SK-N-MC (cell line): ENCODE results near the gene NUDT19.
"Not testable (repeated sequence)": the region's sequence is repeated elsewhere in the genome, so short reads cannot be mapped to it uniquely, and the experiment has no call there.

ENCODE experiments used
- DNase-seq: peaks from one replicate; pipeline ENCODE4 v3.0.0-alpha.2; 2011; ENCODE audit warnings: low read depth, low spot score
- H3K27ac ChIP-seq: fragments of 200-600 bp; sonication (generic); 2 replicates; pipeline ENCODE4 v1.5.1; 2016; ENCODE audit warnings: mixed run types
- H3K36me3 ChIP-seq: fragments of 200-600 bp; sonication (generic); 2 replicates; pipeline ENCODE4 v1.6.1; 2017; ENCODE audit warnings: antibody characterized with exemption, low read length, mixed read lengths; ENCODE audit not compliant: insufficient read depth
- H3K4me3 ChIP-seq: fragments of 200-600 bp; sonication (generic); 2 replicates; pipeline ENCODE4 v1.5.1; 2016
- H3K9ac ChIP-seq: fragments of 200-600 bp; sonication (generic); 2 replicates; pipeline ENCODE4 v1.8.0; 2017; ENCODE audit warnings: mixed run types, mixed read lengths; ENCODE audit not compliant: insufficient read length
- H3K9me3 ChIP-seq: fragments of 200-600 bp; sonication (generic); 2 replicates; pipeline ENCODE4 v1.6.1; 2017; ENCODE audit warnings: low read depth, mild to moderate bottlenecking, antibody characterized with exemption, low read length, moderate library complexity, mixed read lengths
- EZH2 ChIP-seq: fragments of 200-600 bp; sonication (generic); IDR thresholded peaks from one replicate; pipeline ENCODE4 v1.6.1; 2017; ENCODE audit warnings: antibody characterized with exemption
- FOXP2 ChIP-seq: optimal IDR thresholded peaks from 2 replicates; pipeline ENCODE3; 2011; ENCODE audit warnings: mild to moderate bottlenecking, moderate library complexity; ENCODE audit not compliant: insufficient read depth; ENCODE audit errors: extremely low read length, control extremely low read depth
- POLR2AphosphoS5 ChIP-seq: IDR thresholded peaks from 2 replicates; pipeline ENCODE4 v1.6.1; 2012; ENCODE audit warnings: mild to moderate bottlenecking, low read depth, low read length, borderline replicate concordance

NUDT19 gene

DNA sequence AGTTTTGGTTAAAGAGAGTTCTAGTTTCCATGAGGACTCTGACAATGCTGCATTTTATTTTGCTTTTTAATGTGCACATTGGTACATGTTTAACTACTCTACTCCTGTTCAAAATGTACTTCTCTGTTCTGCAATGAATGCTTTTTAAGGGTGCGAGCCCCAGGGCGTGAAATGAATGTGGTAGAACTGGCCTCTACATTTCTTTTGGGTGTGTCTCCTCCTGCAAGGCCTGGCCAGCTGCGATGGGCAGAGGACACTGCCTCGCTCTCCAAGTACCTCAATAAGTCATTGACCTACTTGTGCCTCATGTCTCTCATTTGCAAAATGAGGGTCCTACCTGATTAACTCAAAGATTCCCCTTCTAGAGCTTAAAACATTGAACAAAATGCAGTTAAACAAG, 9.3 kb upstream of the NUDT19 start:
- Histone ChIP-seq H3K9ac (no peak overlapping the region), H3K27ac (no peak overlapping the region), H3K9me3 (no peaks in the 10 kb centered on the region), H3K36me3 (no peaks in the 10 kb centered on the region), H3K4me3 (no peak overlapping the region)
- TF ChIP-seq FOXP2 = no peak
- no peak for TF ChIP-seq POLR2AphosphoS5
- TF ChIP-seq EZH2 = no peak
- no peak for DNase-seq

DNA sequence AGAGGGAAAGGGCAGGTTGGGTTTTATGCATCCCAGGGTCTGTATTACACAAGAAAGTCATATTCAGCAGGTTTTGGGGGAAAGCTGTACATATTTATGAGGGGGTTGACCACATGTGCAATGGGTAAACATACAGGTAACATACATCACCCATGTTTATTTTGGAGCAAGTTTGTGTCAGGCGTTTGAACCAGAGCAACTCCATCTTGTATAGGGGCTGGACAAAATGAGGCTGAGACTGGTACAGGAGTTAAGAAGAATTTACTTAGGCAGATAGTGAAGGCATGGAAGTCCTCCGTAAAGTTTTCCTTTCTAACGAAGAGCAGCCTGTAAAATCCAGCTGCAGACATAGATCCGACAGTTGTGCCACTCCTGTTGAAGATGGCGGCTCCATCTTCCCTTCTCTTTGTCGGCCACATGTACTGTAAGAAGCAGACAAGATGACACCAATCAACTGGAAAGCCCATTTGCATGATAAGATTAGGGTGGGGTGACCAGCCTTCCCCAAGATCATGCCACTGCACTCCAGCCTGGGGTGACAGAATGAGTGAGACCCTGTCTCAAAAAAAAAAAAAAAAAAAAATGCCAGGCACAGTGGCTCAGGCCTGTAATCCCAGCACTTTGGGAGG, 4.7 kb upstream of the NUDT19 start:
- no peak overlapping the region for H3K27ac ChIP-seq
- H3K4me3 ChIP-seq = no peak overlapping the region
- no peak for DNase-seq
- no peaks in the 10 kb centered on the region for H3K9me3 ChIP-seq
- TF ChIP-seq EZH2 = no peak
- TF ChIP-seq POLR2AphosphoS5 = no peak
- TF ChIP-seq FOXP2 = no peak
- no peaks in the 10 kb centered on the region for H3K36me3 ChIP-seq
- no peak overlapping the region for H3K9ac ChIP-seq

DNA sequence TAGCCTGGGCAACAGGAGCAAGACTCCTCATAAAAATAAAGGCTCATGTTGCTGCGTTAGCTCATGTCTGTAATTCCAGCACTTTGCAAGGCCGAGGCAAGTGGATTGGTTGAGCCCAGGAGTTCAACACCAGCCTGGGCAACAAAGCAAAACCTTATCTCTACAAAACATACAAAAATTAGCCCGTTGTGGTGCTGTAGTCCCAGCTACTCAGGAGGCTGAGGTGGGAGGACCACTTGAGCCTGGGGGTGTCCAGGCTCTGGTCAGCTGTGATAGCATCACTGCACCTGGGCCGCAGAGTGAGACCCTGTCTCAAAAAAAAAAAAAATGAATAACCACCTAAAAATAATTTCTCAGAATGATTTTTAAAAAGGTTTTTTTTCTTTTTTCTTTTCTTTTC, 3.9 kb upstream of the NUDT19 start:
- no peak overlapping the region for H3K9ac ChIP-seq
- TF ChIP-seq POLR2AphosphoS5 (no peak), EZH2 (no peak), FOXP2 (no peak)
- no peaks in the 10 kb centered on the region for H3K36me3 ChIP-seq
- DNase-seq = no peak
- no peak overlapping the region for H3K27ac ChIP-seq
- no peaks in the 10 kb centered on the region for H3K9me3 ChIP-seq
- no peak overlapping the region for H3K4me3 ChIP-seq

DNA sequence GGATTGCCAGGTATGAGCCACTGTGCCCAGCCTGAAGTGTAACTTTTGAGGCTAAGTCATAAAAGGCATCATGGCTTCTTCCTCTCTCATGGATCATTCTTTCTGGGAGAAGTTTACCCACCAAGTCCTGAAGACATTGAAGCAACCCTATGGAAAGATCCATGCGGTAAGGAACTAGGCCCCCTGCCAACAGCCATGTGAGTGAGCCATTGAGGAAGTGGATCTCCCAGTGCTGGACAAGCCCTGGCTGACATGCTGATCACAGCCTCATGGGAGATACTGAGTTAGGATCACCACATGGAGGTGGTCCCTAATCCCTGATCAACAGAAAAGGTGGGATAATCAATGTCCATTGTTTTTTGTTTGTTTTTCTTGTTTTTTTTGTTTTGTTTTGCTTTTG, 3.3 kb upstream of the NUDT19 start:
- Histone ChIP-seq H3K9ac (no peak overlapping the region), H3K27ac (no peak overlapping the region), H3K9me3 (no peaks in the 10 kb centered on the region), H3K4me3 (no peak overlapping the region), H3K36me3 (no peaks in the 10 kb centered on the region; the same call in 1 of the 2 replicates)
- DNase-seq = no peak
- TF ChIP-seq FOXP2 = no peak
- no peak for TF ChIP-seq POLR2AphosphoS5
- TF ChIP-seq EZH2 = no peak

DNA sequence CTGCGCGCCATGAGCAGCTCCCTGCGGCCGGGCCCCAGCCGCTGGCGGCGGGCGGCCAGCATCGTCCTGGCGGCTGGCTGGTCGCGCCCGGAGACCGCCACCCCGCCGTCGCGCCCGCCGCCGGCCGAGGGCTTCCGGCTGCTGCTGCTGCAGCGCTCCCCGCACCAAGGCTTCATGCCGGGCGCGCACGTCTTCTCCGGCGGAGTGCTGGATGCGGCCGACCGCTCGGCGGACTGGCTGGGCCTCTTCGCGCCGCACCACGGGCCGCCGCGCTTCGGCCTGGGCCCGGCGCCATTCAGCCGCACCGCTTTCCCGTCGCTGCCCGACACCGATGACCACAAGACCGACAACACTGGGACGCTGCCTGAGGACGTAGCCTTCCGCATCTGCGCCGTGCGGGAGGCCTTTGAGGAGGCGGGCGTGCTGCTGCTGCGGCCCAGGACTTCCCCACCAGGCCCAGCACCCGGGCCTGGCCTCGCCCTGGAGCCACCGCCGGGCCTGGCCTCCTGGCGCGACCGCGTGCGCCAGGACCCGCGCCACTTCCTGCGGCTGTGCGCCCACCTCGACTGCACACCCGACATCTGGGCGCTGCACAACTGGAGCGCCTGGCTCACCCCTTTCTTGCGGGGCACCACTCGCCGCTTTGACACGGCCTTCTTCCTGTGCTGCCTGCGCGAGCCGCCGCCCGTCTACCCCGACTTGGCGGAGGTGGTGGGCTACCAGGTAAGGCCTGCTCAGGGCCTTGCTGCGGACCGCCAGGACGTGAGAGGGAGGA, 518 bp downstream of the NUDT19 start:
- Histone ChIP-seq H3K27ac (no peak overlapping the region), H3K9me3 (no peaks in the 10 kb centered on the region), H3K4me3 (peak overlapping the region; percentile 85), H3K9ac (peak overlapping the region; percentile 85), H3K36me3 (peaks cover 21% of the 10 kb centered on the region; the same call in 1 of the 2 replicates)
- TF ChIP-seq EZH2 (no peak), FOXP2 (no peak), POLR2AphosphoS5 (no peak)
- no peak for DNase-seq

DNA sequence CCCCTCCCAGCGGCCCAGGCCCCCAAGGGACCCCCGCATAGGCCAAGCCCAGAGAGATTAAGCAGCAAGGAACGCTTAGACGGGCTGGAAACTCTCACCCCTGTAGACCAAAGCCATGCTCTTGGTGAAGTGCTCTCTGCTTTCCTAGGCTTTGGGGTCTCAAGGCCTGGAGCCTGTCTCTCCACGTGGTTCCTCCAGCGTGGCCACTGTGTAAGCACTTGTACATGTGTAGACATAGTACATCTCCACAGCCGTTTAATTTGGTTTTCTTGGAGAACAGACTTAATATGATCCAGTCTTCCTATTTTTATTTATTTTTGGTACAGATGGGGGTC, 1.1 kb downstream of the NUDT19 start:
- Histone ChIP-seq H3K27ac (no peak overlapping the region), H3K9me3 (no peaks in the 10 kb centered on the region), H3K4me3 (peak overlapping the region; percentile 85), H3K36me3 (peaks cover 27% of the 10 kb centered on the region; the same call in 1 of the 2 replicates), H3K9ac (peak overlapping the region; percentile 85)
- no peak for TF ChIP-seq POLR2AphosphoS5
- DNase-seq = no peak

DNA sequence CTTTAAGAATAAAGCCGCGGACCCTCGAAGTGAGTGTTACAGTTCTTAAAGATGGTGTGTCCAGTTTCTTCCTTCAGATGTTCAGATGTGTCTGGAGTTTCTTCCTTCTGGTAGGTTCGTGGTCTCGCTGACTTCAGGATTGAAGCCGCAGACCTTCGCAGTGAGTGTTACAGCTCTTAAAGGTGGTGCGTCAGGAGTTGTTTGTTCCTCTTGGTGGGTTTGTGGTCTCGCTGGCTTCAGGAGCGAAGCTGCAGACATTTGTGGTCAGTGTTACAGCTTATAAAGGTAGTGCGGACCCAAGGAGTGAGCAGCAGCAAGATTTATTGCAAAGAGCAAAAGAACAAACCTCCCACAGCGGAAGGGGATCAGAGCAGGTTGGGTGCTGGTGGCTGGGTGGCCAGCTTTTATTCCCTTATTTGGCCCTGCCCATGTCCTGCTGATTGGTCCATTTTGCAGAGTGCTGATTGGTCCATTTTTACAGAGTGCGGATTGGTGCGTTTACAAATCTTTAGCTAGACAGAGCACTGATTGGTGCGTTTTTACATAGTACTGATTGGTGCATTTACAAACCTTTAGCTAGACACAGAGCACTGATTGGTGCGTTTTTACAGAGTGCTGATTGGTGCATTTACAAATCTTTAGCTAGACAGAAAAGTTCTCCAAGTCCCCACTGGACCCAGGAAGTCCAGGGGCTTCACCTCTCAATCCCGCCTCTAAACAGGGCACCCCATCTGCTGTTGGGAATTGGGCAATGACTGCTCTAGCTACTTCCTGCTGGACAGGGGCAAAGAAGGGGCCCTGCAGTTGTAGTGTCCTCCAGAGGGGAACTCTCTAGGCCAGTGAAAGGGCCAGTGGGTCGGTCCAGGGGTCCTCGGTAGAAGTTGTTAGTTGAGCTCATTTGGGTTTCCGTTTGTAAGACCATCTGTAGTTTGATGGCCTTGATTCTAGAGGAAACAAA, 1.8 kb downstream of the NUDT19 start:
- peak overlapping the region; percentile 85 for H3K4me3 ChIP-seq
- H3K9ac ChIP-seq = peak overlapping the region; percentile 85
- DNase-seq, H3K9me3 ChIP-seq, H3K27ac ChIP-seq: not testable (repeated sequence)
- H3K36me3 ChIP-seq = peaks cover 34% of the 10 kb centered on the region; the same call in 1 of the 2 replicates

DNA sequence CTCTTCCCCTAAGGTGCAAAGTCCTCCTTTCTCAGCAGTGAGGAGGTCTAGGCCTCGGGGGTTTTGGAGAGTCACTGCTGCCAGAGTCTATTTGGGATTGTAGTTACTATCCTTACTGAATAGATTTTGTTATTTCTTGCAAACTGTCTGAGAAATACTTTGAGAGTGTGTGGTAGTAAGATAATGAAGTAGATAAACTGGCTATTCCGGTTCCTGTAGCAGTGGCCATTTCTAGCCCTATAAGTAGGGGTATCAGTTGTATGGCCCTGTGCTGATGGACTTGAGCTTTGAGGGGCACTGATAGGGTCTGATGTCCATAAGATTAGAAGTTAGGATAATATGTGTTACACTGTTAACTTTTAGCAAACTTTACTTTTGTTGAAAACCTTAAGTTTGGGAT, 2.7 kb downstream of the NUDT19 start:
- not testable (repeated sequence) for DNase-seq, H3K9me3 ChIP-seq, H3K9ac ChIP-seq, H3K27ac ChIP-seq
- Histone ChIP-seq H3K36me3 (peaks cover 39% of the 10 kb centered on the region; the same call in 1 of the 2 replicates), H3K4me3 (peak overlapping the region; percentile 33; the same call in 1 of the 2 replicates)

DNA sequence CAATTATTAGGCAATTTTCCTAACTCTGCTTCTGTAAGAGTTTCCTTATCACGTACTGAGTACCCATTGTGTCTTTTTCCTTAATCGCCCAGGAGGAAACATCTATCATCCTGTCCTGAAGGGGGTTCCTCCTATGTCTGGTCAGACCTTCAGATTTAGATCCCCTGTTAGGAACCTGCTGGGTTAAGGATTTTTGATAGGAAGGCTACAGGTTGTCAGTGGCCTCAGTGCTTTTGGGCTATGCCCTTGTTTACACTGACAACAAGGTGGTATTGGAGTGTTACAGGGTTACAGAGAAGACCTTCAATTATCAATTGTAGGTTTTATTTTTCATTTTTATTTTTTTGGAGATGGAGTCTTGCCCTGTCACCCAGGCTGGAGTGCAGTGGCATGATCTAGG, 3.2 kb downstream of the NUDT19 start:
- DNase-seq, H3K9ac ChIP-seq, H3K4me3 ChIP-seq, H3K9me3 ChIP-seq, H3K27ac ChIP-seq: not testable (repeated sequence)
- H3K36me3 ChIP-seq = peaks cover 45% of the 10 kb centered on the region; the same call in 1 of the 2 replicates

DNA sequence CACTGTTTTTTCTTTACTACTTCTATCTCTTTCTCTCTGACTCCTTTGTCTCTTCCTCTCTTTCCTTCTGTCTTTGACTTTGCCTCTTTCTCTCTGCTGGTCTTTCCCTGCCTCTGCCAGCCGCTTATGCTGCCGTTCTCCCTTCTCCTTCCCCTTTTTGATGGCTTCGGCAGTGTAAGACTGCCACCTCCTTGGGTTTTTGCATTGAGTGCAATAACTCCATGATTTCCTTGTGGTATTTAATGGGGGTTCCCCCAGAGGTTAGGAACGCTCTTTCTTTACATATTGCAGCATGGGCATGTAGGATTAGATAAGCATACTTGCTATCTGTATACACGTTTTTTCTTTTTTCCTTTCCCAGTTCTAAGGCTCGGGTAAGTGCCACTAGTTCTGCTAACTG, 3.9 kb downstream of the NUDT19 start:
- not testable (repeated sequence) for H3K27ac ChIP-seq, H3K9me3 ChIP-seq, DNase-seq, H3K4me3 ChIP-seq, H3K9ac ChIP-seq
- H3K36me3 ChIP-seq = peaks cover 49% of the 10 kb centered on the region

DNA sequence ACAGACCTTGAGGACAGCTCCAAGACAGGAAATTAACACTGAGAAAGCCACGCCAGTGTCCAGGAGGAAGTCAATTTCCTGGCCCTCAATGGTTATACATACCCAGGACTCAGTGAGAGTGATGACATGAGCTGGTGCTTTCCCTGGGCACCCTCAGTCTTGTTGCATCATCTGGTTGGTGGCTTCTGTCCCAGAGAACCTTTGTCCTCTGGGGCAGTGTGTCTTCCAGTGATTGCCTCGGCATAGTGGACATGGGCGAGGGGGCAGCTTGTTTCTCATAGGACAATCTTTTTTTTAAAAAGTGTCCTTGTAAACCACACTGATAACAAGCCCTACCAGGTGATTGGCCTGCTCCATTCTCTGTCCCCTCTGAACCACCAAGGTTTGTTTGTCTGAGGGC, 5.2 kb downstream of the NUDT19 start:
- not testable (repeated sequence) for H3K27ac ChIP-seq, H3K9ac ChIP-seq, DNase-seq, H3K4me3 ChIP-seq, H3K9me3 ChIP-seq
- peaks cover 58% of the 10 kb centered on the region for H3K36me3 ChIP-seq

DNA sequence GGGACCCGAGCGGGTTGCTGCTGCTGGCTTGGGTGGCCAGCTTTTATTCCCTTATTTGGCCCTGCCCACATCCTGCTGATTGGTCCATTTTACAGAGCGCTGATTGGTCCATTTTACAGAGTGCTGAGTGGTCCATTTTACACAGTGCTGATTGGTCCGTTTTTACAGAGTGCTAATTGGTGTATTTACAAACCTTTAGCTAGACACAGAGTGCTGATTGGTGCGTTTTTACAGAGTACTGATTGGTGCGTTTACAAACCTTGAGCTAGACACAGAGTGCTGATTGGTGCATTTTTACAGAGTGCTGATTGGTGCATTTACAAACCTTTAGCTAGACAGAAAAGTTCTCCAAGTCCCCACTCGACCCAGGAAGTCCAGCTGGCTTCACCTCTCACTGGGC, 8.5 kb downstream of the NUDT19 start:
- H3K36me3 ChIP-seq = peaks cover 70% of the 10 kb centered on the region
- not testable (repeated sequence) for H3K9me3 ChIP-seq, H3K4me3 ChIP-seq, DNase-seq, H3K27ac ChIP-seq, H3K9ac ChIP-seq
